Right atrium auricular region (tissue), 2 donors: ENCODE data around the gene TRIM29. TPM values are rescaled to one million over a fixed set of nuclear protein-coding genes. Genes with fewer than 3 reads are reported as not detected.

ENCODE experiments used
- DNase-seq: peaks from one replicate; pipeline ENCODE4 v3.0.0-alpha.2; 2019; ENCODE audit warnings: low spot score
- H3K27ac ChIP-seq, 2 donors: fragments of 200-600 bp; sonication (generic); 1 replicate in 1 of 2; 2 replicates in 1 of 2; pipeline ENCODE4 v1.5.1; 2016 to 2019
- H3K27me3 ChIP-seq, 2 donors: fragments of 200-600 bp; sonication (generic); one replicate each; pipeline versions ENCODE4 v1.5.1 to v1.6.0; 2017 to 2019
- H3K36me3 ChIP-seq: fragments of 200-600 bp; sonication (generic); one replicate; pipeline ENCODE4 v1.5.1; 2016
- H3K4me1 ChIP-seq, 2 donors: fragments of 200-600 bp; sonication (generic); one replicate each; pipeline versions ENCODE4 v1.5.1 to v1.6.0; 2017 to 2019
- H3K4me3 ChIP-seq, 2 donors: fragments of 200-600 bp; sonication (generic); 1 replicate in 1 of 2; 2 replicates in 1 of 2; pipeline ENCODE4 v1.5.1; 2017 to 2019; ENCODE audit warnings: mild to moderate bottlenecking in 1 of 2, moderate library complexity in 1 of 2
- H3K9me3 ChIP-seq, 2 donors: fragments of 200-600 bp; sonication (generic); one replicate each; pipeline ENCODE4 v1.5.1; 2019
- CTCF ChIP-seq, 2 donors: fragments of 200-600 bp; sonication (generic); IDR thresholded peaks; one replicate each; pipeline ENCODE4 v1.5.1; 2019; ENCODE audit warnings: antibody characterized with exemption in 2 of 2
- total RNA-seq, 2 donors: library from RNA; depleted of rRNA; stranded (reverse); fragments of >200 nt; gene quantifications; one replicate each; pipeline ENCODE4 v1.1.0, GENCODE V29; 2016

Gene TRIM29
- total RNA-seq, 2 donors from 2014 or later, result 0.85 to 2.7 TPM

- no peaks in the 10 kb centered on the region for H3K36me3 ChIP-seq
- no peaks in the 10 kb centered on the region for H3K9me3 ChIP-seq
- DNase-seq, result no peak
- H3K27me3 ChIP-seq, result no peaks in the 10 kb centered on the region
- H3K4me3 ChIP-seq, result no peak overlapping the region
- TF ChIP-seq CTCF (IDR thresholded peaks at IDR 0.05), result no peak
- no peak overlapping the region for H3K27ac ChIP-seq
- no peaks in the 10 kb centered on the region for H3K4me1 ChIP-seq
Observed at GRCh38 chr11:120124355-120124754, 13.6 kb downstream of the TRIM29 start.

- no peak overlapping the region for H3K4me3 ChIP-seq
- no peaks in the 10 kb centered on the region for H3K27me3 ChIP-seq
- H3K9me3 ChIP-seq, result no peaks in the 10 kb centered on the region
- no peaks in the 10 kb centered on the region for H3K4me1 ChIP-seq
- no peak for DNase-seq
- H3K27ac ChIP-seq, result no peak overlapping the region
- H3K36me3 ChIP-seq, result no peaks in the 10 kb centered on the region
- TF ChIP-seq CTCF (IDR thresholded peaks at IDR 0.05), result no peak
Observed at GRCh38 chr11:120123946-120124345, 14.0 kb downstream of the TRIM29 start.

GRCh38 chr11:120122924-120123683 lies 14.8 kb downstream of the TRIM29 start:
- TF ChIP-seq CTCF (IDR thresholded peaks at IDR 0.05), result no peak
- no peak overlapping the region for H3K27ac ChIP-seq
- DNase-seq, result no peak
- no peaks in the 10 kb centered on the region for H3K27me3 ChIP-seq
- H3K4me3 ChIP-seq, result no peak overlapping the region
- H3K9me3 ChIP-seq, result no peaks in the 10 kb centered on the region
- no peaks in the 10 kb centered on the region for H3K36me3 ChIP-seq
- H3K4me1 ChIP-seq, result no peaks in the 10 kb centered on the region

GRCh38 chr11:120121914-120122473 lies 15.9 kb downstream of the TRIM29 start:
- Histone ChIP-seq H3K4me3 (no peak overlapping the region), H3K36me3 (no peaks in the 10 kb centered on the region), H3K4me1 (no peaks in the 10 kb centered on the region), H3K27ac (no peak overlapping the region), H3K27me3 (no peaks in the 10 kb centered on the region), H3K9me3 (no peaks in the 10 kb centered on the region)
- no peak for DNase-seq
- TF ChIP-seq CTCF (IDR thresholded peaks at IDR 0.05), result no peak

GRCh38 chr11:120121336-120121735 lies 16.6 kb downstream of the TRIM29 start:
- no peaks in the 10 kb centered on the region for H3K9me3 ChIP-seq
- no peak for TF ChIP-seq CTCF (IDR thresholded peaks at IDR 0.05)
- H3K4me1 ChIP-seq, result no peaks in the 10 kb centered on the region
- no peak overlapping the region for H3K4me3 ChIP-seq
- no peaks in the 10 kb centered on the region for H3K27me3 ChIP-seq
- no peak for DNase-seq
- H3K27ac ChIP-seq, result no peak overlapping the region
- no peaks in the 10 kb centered on the region for H3K36me3 ChIP-seq
